Liver (tissue), 9 donors: ENCODE measurements around the gene MARCHF10. TPM values are rescaled to one million over a fixed set of nuclear protein-coding genes. Genes with fewer than 3 reads are reported as not detected.

Experiments used
- DNase-seq: peaks from one replicate; pipeline ENCODE4 v3.0.0-alpha.2; 2017; ENCODE audit warnings: low spot score
- H3K27ac ChIP-seq, 2 donors: one replicate each; pipeline ENCODE4 v1.7.0; 2013; ENCODE audit warnings: inconsistent platforms in 2 of 2, low read length in 2 of 2, control low read depth in 1 of 2, low read depth in 1 of 2, mild to moderate bottlenecking in 1 of 2
- H3K27me3 ChIP-seq, 4 donors: one replicate each; pipeline versions ENCODE4 v1.6.1 to v1.7.0; 2013; ENCODE audit warnings: low read length in 3 of 4, inconsistent platforms in 1 of 4, mild to moderate bottlenecking in 1 of 4, moderate library complexity in 1 of 4; ENCODE audit not compliant: control insufficient read depth in 4 of 4, insufficient read depth in 4 of 4
- H3K36me3 ChIP-seq, 4 donors: one replicate each; pipeline versions ENCODE4 v1.6.1 to v1.7.0; 2013; ENCODE audit warnings: low read length in 3 of 4, mild to moderate bottlenecking in 3 of 4, low read depth in 1 of 4, moderate library complexity in 1 of 4; ENCODE audit not compliant: control insufficient read depth in 4 of 4, insufficient read depth in 3 of 4
- H3K4me1 ChIP-seq, 4 donors: one replicate each; pipeline versions ENCODE4 v1.6.1 to v1.7.0; 2013; ENCODE audit warnings: low read length in 3 of 4, mild to moderate bottlenecking in 3 of 4, moderate library complexity in 1 of 4; ENCODE audit not compliant: control insufficient read depth in 4 of 4, insufficient read depth in 4 of 4
- H3K4me3 ChIP-seq, 3 donors: one replicate each; pipeline versions ENCODE4 v1.6.1 to v1.7.0; 2013; ENCODE audit warnings: low read length in 3 of 3, control low read depth in 1 of 3, low read depth in 1 of 3, mild to moderate bottlenecking in 1 of 3
- H3K9ac ChIP-seq, 2 donors: one replicate each; pipeline ENCODE4 v1.7.0; 2013; ENCODE audit warnings: low read length in 2 of 2, mild to moderate bottlenecking in 2 of 2, moderate library complexity in 2 of 2, control low read depth in 1 of 2, low read depth in 1 of 2
- H3K9me3 ChIP-seq, 4 donors: one replicate each; pipeline versions ENCODE4 v1.6.1 to v1.7.0; 2013; ENCODE audit warnings: low read length in 3 of 4; ENCODE audit not compliant: control insufficient read depth in 4 of 4
- ATF3 ChIP-seq: IDR thresholded peaks from 2 replicates; pipeline ENCODE4 v1.6.1; 2016; ENCODE audit warnings: antibody characterized with exemption
- CTCF ChIP-seq: fragments of 150-350 bp; IDR thresholded peaks from 2 replicates; pipeline ENCODE4 v1.5.1; 2017; ENCODE audit warnings: improper control_type of control experiment, low read depth, low read length; ENCODE audit not compliant: missing input control
- EGR1 ChIP-seq, 2 donors: IDR thresholded peaks; 2 replicates each; pipeline ENCODE4 v1.6.1; 2016 to 2018; ENCODE audit warnings: antibody characterized with exemption in 2 of 2, low read depth in 2 of 2
- FOXA1 ChIP-seq: IDR thresholded peaks from 2 replicates; pipeline ENCODE4 v1.6.1; 2016; ENCODE audit warnings: antibody characterized with exemption
- FOXA2 ChIP-seq: IDR thresholded peaks from 2 replicates; pipeline ENCODE4 v1.6.1; 2016; ENCODE audit warnings: antibody characterized with exemption
- GABPA ChIP-seq, 2 donors: IDR thresholded peaks in 1 of 2; conservative IDR thresholded peaks in 1 of 2; 2 replicates each; pipeline ENCODE4 v1.6.1; 2016; ENCODE audit warnings: antibody characterized with exemption in 2 of 2, mild to moderate bottlenecking in 1 of 2, moderate library complexity in 1 of 2
- HNF4A ChIP-seq, 2 donors: conservative IDR thresholded peaks; 2 replicates each; pipeline ENCODE4 v1.6.1; 2016; ENCODE audit warnings: antibody characterized with exemption in 2 of 2, mild to moderate bottlenecking in 2 of 2
- HNF4G ChIP-seq: IDR thresholded peaks from 2 replicates; pipeline ENCODE4 v1.6.1; 2016; ENCODE audit warnings: antibody characterized with exemption
- JUND ChIP-seq, 2 donors: IDR thresholded peaks; 2 replicates each; pipeline ENCODE4 v1.6.1; 2016; ENCODE audit warnings: antibody characterized with exemption in 2 of 2
- MAX ChIP-seq: IDR thresholded peaks from 2 replicates; pipeline ENCODE4 v1.6.1; 2016; ENCODE audit warnings: antibody characterized with exemption
- NR2F2 ChIP-seq: IDR thresholded peaks from 2 replicates; pipeline ENCODE4 v1.6.1; 2016; ENCODE audit warnings: antibody characterized with exemption
- RAD21 ChIP-seq, 2 donors: IDR thresholded peaks; 2 replicates each; pipeline ENCODE4 v1.6.1; 2016; ENCODE audit warnings: antibody characterized with exemption in 2 of 2, mild to moderate bottlenecking in 2 of 2
- REST ChIP-seq: IDR thresholded peaks from 2 replicates; pipeline ENCODE4 v1.6.1; 2016; ENCODE audit warnings: antibody characterized with exemption, mild to moderate bottlenecking
- RXRA ChIP-seq, 2 donors: IDR thresholded peaks; 2 replicates each; pipeline ENCODE4 v1.6.1; 2017 to 2018; ENCODE audit warnings: antibody characterized with exemption in 2 of 2, mild to moderate bottlenecking in 1 of 2
- SP1 ChIP-seq: IDR thresholded peaks from 2 replicates; pipeline ENCODE4 v1.6.1; 2018; ENCODE audit warnings: antibody characterized with exemption, mild to moderate bottlenecking
- TAF1 ChIP-seq: conservative IDR thresholded peaks from 2 replicates; pipeline ENCODE4 v1.6.1; 2016; ENCODE audit warnings: antibody characterized with exemption, mild to moderate bottlenecking
- YY1 ChIP-seq: IDR thresholded peaks from 2 replicates; pipeline ENCODE4 v1.6.1; 2016; ENCODE audit warnings: antibody characterized with exemption, mild to moderate bottlenecking
- ZBTB33 ChIP-seq: IDR thresholded peaks from 2 replicates; pipeline ENCODE4 v1.6.1; 2016; ENCODE audit warnings: antibody characterized with exemption
- WGBS: extraction: QIAGEN DNeasy Blood & Tissue Kit; methylation state at CpG from one replicate; pipeline ENCODE4 v1.1.7; 2013; 5-methylcytosine and 5-hydroxymethylcytosine counted together
- polyA plus RNA-seq, 2 donors: library from polyadenylated mRNA; stranded (reverse) in 1 of 2; unstranded in 1 of 2; fragments of 200-250 nt in 1 of 2; fragments of >200 nt in 1 of 2; fragmentation: Nextera tagmentation in 1 of 2; extraction: Ambion mirVana in 1 of 2; gene quantifications; one replicate each; pipeline versions ENCODE4 v1.2.1 to v1.2.3, GENCODE V29; 2013 to 2015
- total RNA-seq, 2 donors: library from RNA; depleted of rRNA; stranded (reverse); fragments of >200 nt; gene quantifications; one replicate each; pipeline ENCODE4 v1.2.3, GENCODE V29; 2014
- donor health status: healthy.
- donor health status: healthy.
- donor health status: healthy.
- donor health status: healthy.
- donor health status: healthy.

Gene MARCHF10
- total and polyA plus RNA-seq, 4 donors, result not detected

- no peak for TF ChIP-seq REST
- TF ChIP-seq HNF4A (conservative IDR thresholded peaks at IDR 0.05), result no peak
Observed at GRCh38 chr17:62732125-62732524, 76.0 kb downstream of the MARCHF10 start (continued).

GRCh38 chr17:62727916-62728672, 80.0 kb downstream of the MARCHF10 start:
- 72% methylated on average over 6 of the region's 6 CpGs for whole genome bisulfite sequencing

More at GRCh38 chr17:62727916-62728672, 80.0 kb downstream of the MARCHF10 start:
- Histone ChIP-seq H3K27ac (no peak overlapping the region), H3K4me1 (no peaks in the 10 kb centered on the region), H3K9ac (no peak overlapping the region), H3K36me3 (no peaks in the 10 kb centered on the region), H3K4me3 (no peak overlapping the region), H3K9me3 (no peaks in the 10 kb centered on the region), H3K27me3 (peaks cover 0 to 7% (median 0%) of the 10 kb centered on the region in 4 donors)
- no peak for DNase-seq
- TF ChIP-seq TAF1 (no peak), HNF4G (no peak), YY1 (no peak), ZBTB33 (no peak), CTCF (no peak), FOXA1 (no peak), FOXA2 (no peak), SP1 (no peak), HNF4A (conservative IDR thresholded peaks at IDR 0.05) (no peak), GABPA (IDR thresholded peaks at IDR 0.05 in 1 of 2, conservative IDR thresholded peaks at IDR 0.05 in 1 of 2) (no peak), REST (no peak), MAX (no peak), RXRA (IDR thresholded peaks at IDR 0.05) (no peak), JUND (IDR thresholded peaks at IDR 0.05) (no peak), ATF3 (no peak), RAD21 (IDR thresholded peaks at IDR 0.05) (no peak), NR2F2 (no peak), EGR1 (IDR thresholded peaks at IDR 0.05; ENCODE audit: low read depth in 2 of 2) (no peak)
